CD8-positive, alpha-beta memory T cell (primary cell): ENCODE measurements around the gene CCBE1. TPM values are rescaled to one million over a fixed set of nuclear protein-coding genes. Genes with fewer than 3 reads are reported as not detected.

Experiments
- CTCF ChIA-PET: fragments of 350-600 bp; sonication (Branson Sonifier 250); formaldehyde crosslinking; loops from one replicate; lab custom pipeline; 2021; ENCODE audit warnings: antibody characterized with exemption; lab: Charles Lee
- POLR2A ChIA-PET: fragments of 350-600 bp; sonication (Branson Sonifier 250); formaldehyde crosslinking; loops from one replicate; lab custom pipeline; 2021; ENCODE audit warnings: antibody characterized with exemption; lab: Charles Lee
- DNase-seq, 5 donors: peaks; one replicate each; pipeline versions ENCODE4 v3.0.0 to v3.0.0-alpha.2; 2020 to 2022; ENCODE audit warnings: mixed read lengths in 1 of 5
- H3K27ac ChIP-seq: one replicate; pipeline ENCODE4 v1.7.0; 2013; ENCODE audit warnings: low read depth, mild to moderate bottlenecking, low read length, moderate library complexity
- H3K27me3 ChIP-seq: 2 replicates; pipeline ENCODE4 v1.7.0; 2013; ENCODE audit warnings: low read length, mild to moderate bottlenecking; ENCODE audit not compliant: insufficient read depth, poor library complexity, severe bottlenecking
- H3K36me3 ChIP-seq: 2 replicates; pipeline ENCODE4 v1.7.0; 2013; ENCODE audit warnings: mild to moderate bottlenecking, low read length, moderate library complexity; ENCODE audit not compliant: insufficient read depth
- H3K4me1 ChIP-seq: 2 replicates; pipeline ENCODE4 v1.7.0; 2013; ENCODE audit warnings: mild to moderate bottlenecking, low read length, moderate library complexity; ENCODE audit not compliant: insufficient read depth
- H3K4me3 ChIP-seq: 2 replicates; pipeline ENCODE4 v1.7.0; 2013; ENCODE audit warnings: mild to moderate bottlenecking, low read length
- H3K9me3 ChIP-seq: 2 replicates; pipeline ENCODE4 v1.7.0; 2013; ENCODE audit warnings: mild to moderate bottlenecking, low read length
- H3K27ac Mint-ChIP-seq, 8 donors: one replicate each; pipeline ENCODE4 v1.8.0; 2020 to 2021; ENCODE audit warnings: mixed read lengths in 8 of 8, mild to moderate bottlenecking in 6 of 8, inconsistent platforms in 3 of 8, moderate library complexity in 3 of 8
- H3K27me3 Mint-ChIP-seq, 2 donors: one replicate each; pipeline ENCODE4 v1.8.0; 2020 to 2021; ENCODE audit warnings: mixed read lengths in 2 of 2, mild to moderate bottlenecking in 1 of 2, moderate library complexity in 1 of 2
- H3K36me3 Mint-ChIP-seq, 3 donors: one replicate each; pipeline ENCODE4 v1.8.0; 2020 to 2021; ENCODE audit warnings: mixed read lengths in 3 of 3, inconsistent platforms in 1 of 3, mild to moderate bottlenecking in 1 of 3
- H3K4me1 Mint-ChIP-seq, 3 donors: one replicate each; pipeline ENCODE4 v1.8.0; 2020 to 2021; ENCODE audit warnings: mixed read lengths in 3 of 3, inconsistent platforms in 1 of 3, mild to moderate bottlenecking in 1 of 3
- H3K4me3 Mint-ChIP-seq, 7 donors: one replicate each; pipeline ENCODE4 v1.8.0; 2020 to 2021; ENCODE audit warnings: mixed read lengths in 7 of 7, mild to moderate bottlenecking in 6 of 7, moderate library complexity in 4 of 7, inconsistent platforms in 2 of 7
- H3K9me3 Mint-ChIP-seq, 5 donors: one replicate each; pipeline ENCODE4 v1.8.0; 2020 to 2022; ENCODE audit warnings: mixed read lengths in 5 of 5, mild to moderate bottlenecking in 3 of 5, moderate library complexity in 2 of 5, inconsistent platforms in 1 of 5
- polyA plus RNA-seq: library from polyadenylated mRNA; unstranded; fragments of 300-500 nt; fragmentation: Illumina TruSeq; gene quantifications from one replicate; pipeline ENCODE4 v1.2.3, GENCODE V29; 2021
- total RNA-seq, 2 experiments: library from RNA; stranded (reverse); gene quantifications; one replicate each; pipeline ENCODE4 v1.2.3, GENCODE V29; 2021

The CCBE1 gene
- total and polyA plus RNA-seq, 3 experiments from 2014 or later = not detected

DNA sequence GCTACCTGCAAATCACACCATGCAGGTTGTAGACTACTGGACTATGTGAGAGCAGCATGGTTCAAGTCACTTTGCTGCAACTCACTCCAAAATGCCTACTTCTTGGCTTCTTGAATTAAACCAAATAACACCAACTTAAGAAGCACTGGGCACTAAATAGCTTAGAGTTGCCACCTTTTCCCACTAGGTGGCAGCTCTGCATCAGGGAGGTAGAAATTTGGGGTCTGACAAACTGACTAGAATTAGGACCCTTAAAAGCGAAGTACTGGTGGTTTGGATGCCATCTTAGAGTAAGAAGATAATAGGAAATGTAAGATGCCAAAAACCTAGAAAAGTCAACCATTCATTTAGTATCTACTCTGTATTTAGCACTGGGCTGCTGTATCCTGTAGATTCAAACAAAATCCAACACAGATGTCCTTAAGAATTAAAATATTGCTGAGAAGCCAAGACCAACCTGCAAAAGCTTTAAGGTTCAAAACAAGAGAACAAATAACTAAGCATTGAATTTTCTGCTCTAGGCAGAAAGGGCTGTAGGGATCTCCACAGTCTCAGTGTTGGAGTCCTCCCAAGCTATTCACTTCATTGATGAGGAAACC, 65.5 kb downstream of the CCBE1 start:
- POLR2A ChIA-PET = no interaction called here
- H3K36me3 Mint-ChIP-seq = no peaks in the 10 kb centered on the region
- H3K9me3 ChIP-seq = no peaks in the 10 kb centered on the region
- no peaks in the 10 kb centered on the region for H3K36me3 ChIP-seq
- peaks cover 0 to 5% (median 3%) of the 10 kb centered on the region in 5 donors for H3K9me3 Mint-ChIP-seq
- no peaks in the 10 kb centered on the region for H3K4me1 ChIP-seq
- no peak overlapping the region for H3K27ac ChIP-seq
- H3K27me3 ChIP-seq = no peaks in the 10 kb centered on the region
- CTCF ChIA-PET = no interaction called here
- no peak overlapping the region for H3K27ac Mint-ChIP-seq
- H3K4me1 Mint-ChIP-seq = no peaks in the 10 kb centered on the region
- peaks cover 4 to 6% of the 10 kb centered on the region in 2 donors for H3K27me3 Mint-ChIP-seq
- no peak for DNase-seq
- no peak overlapping the region for H3K4me3 Mint-ChIP-seq
- H3K4me3 ChIP-seq = no peak overlapping the region

DNA sequence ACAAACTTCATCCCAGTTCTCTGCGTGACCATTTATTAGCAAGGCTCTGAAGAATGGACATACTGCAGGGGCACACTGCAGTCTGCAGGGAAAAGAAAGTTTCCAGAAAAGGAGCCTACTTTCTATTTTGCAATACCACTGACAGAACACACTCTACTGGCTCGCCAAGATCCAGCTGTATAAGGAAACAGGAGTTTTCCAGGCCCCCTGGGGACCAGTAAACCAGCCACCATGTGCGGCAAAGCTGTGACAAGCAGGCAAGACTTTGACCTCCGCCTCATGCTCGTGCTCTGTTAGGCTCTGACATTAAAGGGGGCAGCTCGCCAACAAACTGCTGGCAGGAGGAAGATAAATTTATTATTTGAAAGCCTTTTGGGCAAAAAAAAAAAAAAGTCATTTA, 67.3 kb downstream of the CCBE1 start:
- H3K4me1 Mint-ChIP-seq = no peaks in the 10 kb centered on the region

DNA sequence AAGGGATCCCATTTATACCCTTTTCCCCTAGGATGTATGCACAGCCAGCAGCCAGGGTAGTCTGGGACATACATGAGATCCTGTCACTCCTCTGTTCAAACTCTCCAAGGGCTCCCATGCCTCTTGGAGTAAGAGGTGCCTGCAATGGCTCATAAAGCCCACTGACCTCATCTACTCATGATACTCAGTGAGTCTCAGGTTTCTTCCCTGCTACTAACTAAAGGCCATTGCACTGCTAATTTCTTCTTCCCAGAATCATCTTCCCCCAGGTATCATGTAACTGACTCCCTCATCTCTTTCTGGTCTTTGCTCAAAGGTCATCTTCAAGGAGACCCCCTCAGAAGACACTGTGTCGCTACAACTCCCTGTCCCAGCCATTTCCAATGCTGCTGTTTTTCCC, 68.2 kb downstream of the CCBE1 start:
- H3K9me3 Mint-ChIP-seq = peaks cover 0 to 5% (median 3%) of the 10 kb centered on the region in 5 donors
- Histone ChIP-seq H3K27me3 (no peaks in the 10 kb centered on the region), H3K27ac (no peak overlapping the region), H3K36me3 (no peaks in the 10 kb centered on the region), H3K9me3 (no peaks in the 10 kb centered on the region), H3K4me3 (no peak overlapping the region), H3K4me1 (no peaks in the 10 kb centered on the region)
- ChIA-PET CTCF (no interaction called here), POLR2A (no interaction called here)
- DNase-seq = no peak
- no peak overlapping the region for H3K27ac Mint-ChIP-seq
- peaks cover 4 to 6% of the 10 kb centered on the region in 2 donors for H3K27me3 Mint-ChIP-seq
- H3K4me3 Mint-ChIP-seq = no peak overlapping the region
- no peaks in the 10 kb centered on the region for H3K4me1 Mint-ChIP-seq
- no peaks in the 10 kb centered on the region for H3K36me3 Mint-ChIP-seq

More for the DNA sequence above, 67.3 kb downstream of the CCBE1 start:
- peaks cover 0 to 5% (median 3%) of the 10 kb centered on the region in 5 donors for H3K9me3 Mint-ChIP-seq
- Histone ChIP-seq H3K27ac (no peak overlapping the region), H3K4me1 (no peaks in the 10 kb centered on the region), H3K9me3 (no peaks in the 10 kb centered on the region), H3K4me3 (no peak overlapping the region), H3K36me3 (no peaks in the 10 kb centered on the region), H3K27me3 (no peaks in the 10 kb centered on the region)
- no peaks in the 10 kb centered on the region for H3K36me3 Mint-ChIP-seq
- ChIA-PET CTCF (no interaction called here), POLR2A (no interaction called here)
- peaks cover 4 to 6% of the 10 kb centered on the region in 2 donors for H3K27me3 Mint-ChIP-seq
- no peak overlapping the region for H3K4me3 Mint-ChIP-seq
- DNase-seq = no peak
- H3K27ac Mint-ChIP-seq = no peak overlapping the region

DNA sequence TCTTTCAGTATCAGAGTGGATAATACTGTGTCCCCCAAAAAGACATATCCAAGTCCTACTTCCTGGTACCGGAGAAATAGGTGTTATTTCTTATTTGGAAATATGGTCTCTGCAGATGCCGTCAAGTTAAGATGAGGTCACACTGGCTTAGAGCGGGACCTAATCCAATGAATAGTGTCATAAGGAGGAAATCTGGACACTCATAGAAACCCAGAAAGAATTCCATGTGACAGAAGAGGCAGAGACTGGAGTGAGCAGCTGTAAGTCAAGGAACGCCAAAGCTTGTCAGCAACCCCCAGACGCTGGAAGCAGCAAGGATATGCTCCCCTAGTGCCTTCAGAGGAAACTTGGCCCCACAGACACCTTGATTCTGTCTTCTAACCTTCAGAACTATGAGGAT, 69.8 kb downstream of the CCBE1 start:
- Histone ChIP-seq H3K4me1 (no peaks in the 10 kb centered on the region), H3K9me3 (no peaks in the 10 kb centered on the region), H3K27ac (no peak overlapping the region), H3K4me3 (no peak overlapping the region), H3K36me3 (no peaks in the 10 kb centered on the region), H3K27me3 (no peaks in the 10 kb centered on the region)
- DNase-seq = no peak
- CTCF ChIA-PET = no interaction called here
- Mint-ChIP-seq H3K36me3 (no peaks in the 10 kb centered on the region), H3K27ac (no peak overlapping the region), H3K4me3 (no peak overlapping the region), H3K4me1 (no peaks in the 10 kb centered on the region), H3K9me3 (peaks cover 0 to 5% (median 3%) of the 10 kb centered on the region in 5 donors), H3K27me3 (peaks cover 4 to 6% of the 10 kb centered on the region in 2 donors)
- POLR2A ChIA-PET = no interaction called here

DNA sequence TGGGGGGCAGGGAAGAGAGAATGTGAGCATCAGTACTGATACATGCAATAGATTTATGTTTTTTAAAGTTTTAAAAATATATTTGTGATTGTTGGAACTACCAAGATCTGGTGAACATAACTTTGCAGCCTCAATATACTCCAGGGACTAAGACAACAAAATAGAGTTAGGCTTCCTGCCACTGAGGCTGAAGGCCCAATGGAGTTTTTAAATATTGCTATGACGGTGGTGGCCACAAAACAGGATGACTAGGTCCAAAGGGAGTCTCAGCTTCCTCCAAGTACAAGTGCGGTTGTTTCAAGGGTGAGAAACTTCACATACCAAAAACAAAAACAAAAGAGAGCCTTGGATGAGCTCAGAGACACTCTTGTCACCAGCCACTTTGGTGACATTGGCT, 72.9 kb downstream of the CCBE1 start:
- no peaks in the 10 kb centered on the region for H3K9me3 ChIP-seq
- no peak overlapping the region for H3K27ac Mint-ChIP-seq
- CTCF ChIA-PET = no interaction called here
- no peaks in the 10 kb centered on the region for H3K36me3 ChIP-seq
- H3K27me3 Mint-ChIP-seq = peaks cover 6 to 10% of the 10 kb centered on the region in 2 donors
- no peaks in the 10 kb centered on the region for H3K36me3 Mint-ChIP-seq
- POLR2A ChIA-PET = no interaction called here
- no peak overlapping the region for H3K27ac ChIP-seq
- H3K4me1 Mint-ChIP-seq = no peaks in the 10 kb centered on the region
- H3K4me1 ChIP-seq = no peaks in the 10 kb centered on the region
- H3K4me3 Mint-ChIP-seq = no peak overlapping the region
- DNase-seq = no peak
- no peak overlapping the region for H3K4me3 ChIP-seq
- H3K27me3 ChIP-seq = no peaks in the 10 kb centered on the region
- H3K9me3 Mint-ChIP-seq = peaks cover 0 to 6% (median 2%) of the 10 kb centered on the region in 5 donors

DNA sequence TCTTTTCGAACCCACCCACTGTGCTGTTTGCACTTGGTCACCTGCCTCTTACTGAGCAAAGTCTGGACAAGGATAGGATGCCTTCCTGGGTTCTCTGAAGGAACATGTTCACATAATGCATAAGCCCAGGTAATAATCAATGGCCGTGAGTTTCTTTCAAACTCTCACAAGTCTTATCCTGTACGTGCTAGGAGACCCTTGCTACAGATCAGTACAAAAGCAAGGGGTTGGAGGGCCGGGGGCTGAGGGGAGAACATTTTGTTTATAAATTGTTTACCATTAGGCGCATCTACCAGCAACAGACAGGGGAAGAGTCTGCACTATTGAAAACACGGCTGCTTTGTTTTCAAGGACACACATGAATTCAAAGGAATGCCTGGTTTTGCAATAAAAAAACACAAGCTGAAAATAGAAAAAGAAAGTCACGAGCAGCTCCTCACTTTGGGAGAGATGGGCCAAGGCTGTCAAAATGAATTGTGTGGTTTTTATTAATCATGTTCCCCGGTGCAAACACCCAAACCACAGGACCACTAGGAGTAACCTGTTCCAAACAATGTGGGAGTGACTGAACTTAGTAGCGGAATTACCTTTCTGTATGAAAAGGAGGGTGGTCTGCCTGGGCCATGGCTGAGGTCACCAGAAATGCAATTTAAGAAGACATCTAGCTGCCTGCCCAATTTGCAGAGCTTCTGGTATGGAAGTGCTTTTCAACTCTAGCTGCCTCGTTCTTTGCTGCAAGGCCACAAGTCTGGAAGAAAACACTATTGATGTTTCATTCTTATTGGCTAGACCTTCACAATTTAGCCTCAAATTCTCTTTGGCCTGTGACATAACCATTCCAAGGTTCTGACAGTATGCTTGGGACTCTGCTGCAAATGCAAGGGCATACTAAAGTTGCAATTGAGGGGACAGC, 73.5 kb downstream of the CCBE1 start:
- CTCF ChIA-PET = no interaction called here
- H3K27me3 ChIP-seq = no peaks in the 10 kb centered on the region

DNA sequence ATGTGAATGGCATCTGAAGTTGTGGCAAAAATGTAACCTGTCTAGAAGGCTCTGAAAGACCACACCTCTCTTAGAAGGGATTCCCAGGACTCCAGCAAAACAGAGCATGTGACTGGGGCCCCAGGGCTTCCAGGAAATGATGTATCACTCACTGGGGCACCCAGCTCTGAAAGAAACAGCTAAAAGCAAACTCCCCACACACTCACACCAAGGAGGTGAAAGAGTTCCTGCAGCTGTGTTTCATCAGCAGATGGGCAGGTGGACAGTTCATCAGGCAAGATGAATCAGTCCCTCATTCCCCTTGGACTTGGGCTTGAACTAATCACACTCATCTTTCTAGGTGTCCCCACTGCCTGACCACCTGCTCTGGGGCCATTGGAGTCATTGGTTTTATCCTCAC, 76.2 kb downstream of the CCBE1 start:
- H3K4me3 Mint-ChIP-seq = no peak overlapping the region
- H3K9me3 Mint-ChIP-seq = peaks cover 0 to 5% (median 0%) of the 10 kb centered on the region in 5 donors
- Histone ChIP-seq H3K27me3 (no peaks in the 10 kb centered on the region), H3K4me1 (no peaks in the 10 kb centered on the region), H3K4me3 (no peak overlapping the region), H3K36me3 (no peaks in the 10 kb centered on the region), H3K9me3 (no peaks in the 10 kb centered on the region), H3K27ac (no peak overlapping the region)
- ChIA-PET CTCF (no interaction called here), POLR2A (interaction anchor here (0.6 kb wide), 1 partner anchor 9 kb away, joined by 3 read pairs; no protein-coding TSS in a partner anchor)
- no peak overlapping the region for H3K27ac Mint-ChIP-seq
- H3K36me3 Mint-ChIP-seq = no peaks in the 10 kb centered on the region
- DNase-seq = no peak
- peaks cover 4 to 10% of the 10 kb centered on the region in 2 donors for H3K27me3 Mint-ChIP-seq
- H3K4me1 Mint-ChIP-seq = no peaks in the 10 kb centered on the region

More for the DNA sequence above, 73.5 kb downstream of the CCBE1 start:
- no peak for DNase-seq
- Mint-ChIP-seq H3K27me3 (peaks cover 6 to 10% of the 10 kb centered on the region in 2 donors), H3K27ac (no peak overlapping the region), H3K4me3 (no peak overlapping the region), H3K36me3 (no peaks in the 10 kb centered on the region), H3K9me3 (peaks cover 0 to 4% (median under 1%) of the 10 kb centered on the region in 5 donors), H3K4me1 (no peaks in the 10 kb centered on the region)
- H3K36me3 ChIP-seq = no peaks in the 10 kb centered on the region
- H3K4me3 ChIP-seq = no peak overlapping the region
- no peaks in the 10 kb centered on the region for H3K9me3 ChIP-seq
- no peaks in the 10 kb centered on the region for H3K4me1 ChIP-seq
- POLR2A ChIA-PET = no interaction called here
- H3K27ac ChIP-seq = no peak overlapping the region

DNA sequence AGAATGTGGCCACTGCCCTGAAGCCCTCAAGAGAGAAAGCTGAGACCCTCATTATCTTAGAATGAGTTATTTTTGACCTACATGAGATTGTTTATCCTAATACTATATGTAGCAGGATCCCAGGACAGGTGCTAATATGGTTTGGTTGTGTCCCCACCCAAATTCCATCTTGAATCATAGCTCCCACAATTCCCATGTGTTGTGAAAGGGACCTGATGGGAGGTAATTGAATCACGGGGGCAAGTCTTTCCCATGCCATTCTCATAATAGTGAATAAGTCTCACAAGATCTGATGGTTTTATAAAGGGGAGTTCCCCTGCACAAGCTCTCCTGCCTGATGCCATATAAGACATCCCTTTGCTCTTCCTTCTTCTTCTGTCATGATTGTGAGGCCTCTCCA, 76.8 kb downstream of the CCBE1 start:
- no peaks in the 10 kb centered on the region for H3K36me3 ChIP-seq
- no peaks in the 10 kb centered on the region for H3K9me3 ChIP-seq
- Mint-ChIP-seq H3K9me3 (peaks cover 0 to 5% (median 0%) of the 10 kb centered on the region in 5 donors), H3K4me3 (no peak overlapping the region), H3K27me3 (peaks cover 4 to 10% of the 10 kb centered on the region in 2 donors), H3K36me3 (no peaks in the 10 kb centered on the region), H3K4me1 (no peaks in the 10 kb centered on the region), H3K27ac (no peak overlapping the region)
- no peak overlapping the region for H3K4me3 ChIP-seq
- H3K4me1 ChIP-seq = no peaks in the 10 kb centered on the region
- no peak overlapping the region for H3K27ac ChIP-seq
- ChIA-PET POLR2A (no interaction called here), CTCF (no interaction called here)
- H3K27me3 ChIP-seq = no peaks in the 10 kb centered on the region
- no peak for DNase-seq
